Right lobe of liver (tissue), 4 donors: ENCODE data around the gene ARHGEF11.

ENCODE experiments used
- CTCF ChIP-seq, 4 donors: fragments of 200-600 bp in 3 of 4; fragments of 450-650 bp in 1 of 4; IDR thresholded peaks; one replicate each; pipeline versions ENCODE4 v1.5.1 to v1.8.0; 2016 to 2022; ENCODE audit warnings: antibody characterized with exemption in 4 of 4, mild to moderate bottlenecking in 2 of 4
- POLR2A ChIP-seq: fragments of 450-650 bp; IDR thresholded peaks from one replicate; pipeline ENCODE4 v1.6.1; 2017; ENCODE audit warnings: antibody characterized with exemption, mild to moderate bottlenecking
- donor health status: DM: no; HTN: no; CAD: no.
- donor health status: DM: no; HTN: no; CAD: no.
- donor health status: DM: no; HTN: yes; CAD: no.

- TF ChIP-seq CTCF (IDR thresholded peaks at IDR 0.05) (no peak), POLR2A (no peak)
These were observed 99.5 kb downstream of the ARHGEF11 start for GRCh38 chr1:156945881-156946661.
